PC-3 (cell line): Measurements from ENCODE around the gene ATP13A4. TPM values are rescaled to one million over a fixed set of nuclear protein-coding genes. Genes with fewer than 3 reads are reported as not detected.
"Not testable (repeated sequence)": the region's sequence is repeated elsewhere in the genome, so short reads cannot be mapped to it uniquely, and the experiment has no call there.

Experiments used
- ATAC-seq: fragments of 200-7000 bp; cut with Tn5 transposase; 2 replicates; pipeline ENCODE4 v1.9.1; 2020; ENCODE audit warnings: mild to moderate bottlenecking, moderate library complexity
- BruUV-seq: library from RNA; stranded (reverse); fragments of 400-500 nt; replicated peaks from 2 replicates; lab custom pipeline; 2021; lab: Mats Ljungman, UMichigan
- CTCF ChIA-PET: fragments of 300-600 bp; sonication (Branson Sonifier 250); formaldehyde crosslinking; loops from one replicate; lab custom pipeline; 2022; ENCODE audit warnings: antibody characterized with exemption; lab: Charles Lee
- POLR2A ChIA-PET: fragments of 300-600 bp; sonication (Branson Sonifier 250); formaldehyde crosslinking; loops from one replicate; lab custom pipeline; 2022; ENCODE audit warnings: antibody characterized with exemption; ENCODE audit not compliant: unreplicated experiment; lab: Charles Lee
- DNase-seq: peaks from one replicate; pipeline ENCODE4 v3.0.0-alpha.2; 2015
- H2AFZ ChIP-seq: fragments of 300-600 bp; sonication (generic); 2 replicates; pipeline ENCODE4 v1.6.0; 2016; ENCODE audit warnings: antibody characterized with exemption, low read length
- H3F3A ChIP-seq: fragments of 300-600 bp; sonication (generic); one replicate; pipeline ENCODE4 v1.6.0; 2017; ENCODE audit warnings: antibody characterized with exemption, low read length, control low read depth, mild to moderate bottlenecking; ENCODE audit not compliant: unreplicated experiment
- H3K27ac ChIP-seq: fragments of 300-600 bp; sonication (generic); 2 replicates; pipeline ENCODE4 v1.5.1; 2016; ENCODE audit warnings: mild to moderate bottlenecking, low read length
- H3K27me3 ChIP-seq: fragments of 300-600 bp; sonication (generic); 2 replicates; pipeline ENCODE4 v1.6.1; 2016; ENCODE audit warnings: low read length, mixed read lengths
- H3K36me3 ChIP-seq: fragments of 300-600 bp; sonication (generic); 2 replicates; pipeline ENCODE4 v1.6.1; 2016; ENCODE audit warnings: low read depth, mixed run types, low read length, mixed read lengths
- H3K4me1 ChIP-seq: fragments of 300-600 bp; sonication (generic); 2 replicates; pipeline ENCODE4 v1.5.1; 2016; ENCODE audit warnings: low read length; ENCODE audit not compliant: insufficient read depth
- H3K4me2 ChIP-seq: fragments of 300-600 bp; sonication (generic); 2 replicates; pipeline ENCODE4 v1.6.0; 2016; ENCODE audit warnings: low read length
- H3K4me3 ChIP-seq: fragments of 300-600 bp; sonication (generic); 2 replicates; pipeline ENCODE4 v1.5.1; 2016; ENCODE audit warnings: mild to moderate bottlenecking, low read length, mixed read lengths
- H3K79me2 ChIP-seq: fragments of 300-600 bp; sonication (generic); 2 replicates; pipeline ENCODE4 v1.6.1; 2017; ENCODE audit warnings: low read length, mixed read lengths
- H3K9ac ChIP-seq: fragments of 300-600 bp; sonication (generic); 2 replicates; pipeline ENCODE4 v1.6.0; 2016; ENCODE audit warnings: mild to moderate bottlenecking, low read length
- H3K9me2 ChIP-seq: fragments of 300-600 bp; sonication (generic); replicated peaks from 2 replicates; pipeline ENCODE4 v1.6.1; 2016; ENCODE audit warnings: mixed run types, low read length, mixed read lengths
- H3K9me3 ChIP-seq: fragments of 300-600 bp; sonication (generic); 2 replicates; pipeline ENCODE4 v1.6.1; 2016; ENCODE audit warnings: low read length, mixed read lengths
- H4K20me1 ChIP-seq: fragments of 300-600 bp; sonication (generic); 2 replicates; pipeline ENCODE4 v1.6.1; 2016; ENCODE audit warnings: low read length, mixed read lengths
- EZH2 ChIP-seq: fragments of 300-600 bp; sonication (generic); IDR thresholded peaks from one replicate; pipeline ENCODE4 v1.6.1; 2017; ENCODE audit warnings: antibody characterized with exemption, mild to moderate bottlenecking, low read length; ENCODE audit not compliant: unreplicated experiment
- EZH2phosphoT487 ChIP-seq: fragments of 300-600 bp; sonication (generic); IDR thresholded peaks from 2 replicates; pipeline ENCODE4 v1.6.1; 2018; ENCODE audit warnings: mild to moderate bottlenecking, antibody characterized with exemption, low read length, borderline replicate concordance
- intact Hi-C: fragments of 100-400 bp; cut with micrococcal nuclease; formaldehyde crosslinking; loops from 2 replicates; pipeline ENCODE4 v1.9.0; 2023
- total RNA-seq: library from RNA; depleted of rRNA; stranded (reverse); fragments of >200 nt; gene quantifications from 2 replicates; pipeline ENCODE4 v1.2.3, GENCODE V29; 2014
- TF ChIP-seq, protein P1 (sequence below): fragments of 300-600 bp; sonication (generic); conservative IDR thresholded peaks from 2 replicates; pipeline ENCODE4 v1.5.1; 2017; ENCODE audit warnings: antibody characterized with exemption, low read depth, mild to moderate bottlenecking, low read length

Gene ATP13A4
- total RNA-seq, 1 experiment from 2014 or later = not detected

DNA sequence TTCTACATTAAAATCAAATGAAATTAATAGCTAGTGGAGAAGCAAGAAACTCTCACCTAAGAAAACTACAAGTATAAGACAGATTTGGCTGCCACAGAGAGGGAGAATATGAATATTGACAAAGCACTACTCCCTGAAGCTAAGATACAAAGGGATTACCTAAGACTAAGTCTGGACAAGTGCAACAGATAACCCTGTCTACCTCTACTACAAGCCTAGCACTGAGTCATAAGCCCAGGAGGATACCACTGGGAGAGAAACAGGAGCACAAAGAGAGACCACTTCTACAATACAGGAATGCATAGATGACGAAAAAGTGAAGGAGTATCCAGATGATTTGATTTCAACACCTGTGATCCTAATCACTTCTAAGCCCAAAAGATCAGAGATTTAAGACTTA lies 10.4 kb downstream of the ATP13A4 start:
- no peaks in the 10 kb centered on the region for H3K79me2 ChIP-seq
- no peak for ATAC-seq

DNA sequence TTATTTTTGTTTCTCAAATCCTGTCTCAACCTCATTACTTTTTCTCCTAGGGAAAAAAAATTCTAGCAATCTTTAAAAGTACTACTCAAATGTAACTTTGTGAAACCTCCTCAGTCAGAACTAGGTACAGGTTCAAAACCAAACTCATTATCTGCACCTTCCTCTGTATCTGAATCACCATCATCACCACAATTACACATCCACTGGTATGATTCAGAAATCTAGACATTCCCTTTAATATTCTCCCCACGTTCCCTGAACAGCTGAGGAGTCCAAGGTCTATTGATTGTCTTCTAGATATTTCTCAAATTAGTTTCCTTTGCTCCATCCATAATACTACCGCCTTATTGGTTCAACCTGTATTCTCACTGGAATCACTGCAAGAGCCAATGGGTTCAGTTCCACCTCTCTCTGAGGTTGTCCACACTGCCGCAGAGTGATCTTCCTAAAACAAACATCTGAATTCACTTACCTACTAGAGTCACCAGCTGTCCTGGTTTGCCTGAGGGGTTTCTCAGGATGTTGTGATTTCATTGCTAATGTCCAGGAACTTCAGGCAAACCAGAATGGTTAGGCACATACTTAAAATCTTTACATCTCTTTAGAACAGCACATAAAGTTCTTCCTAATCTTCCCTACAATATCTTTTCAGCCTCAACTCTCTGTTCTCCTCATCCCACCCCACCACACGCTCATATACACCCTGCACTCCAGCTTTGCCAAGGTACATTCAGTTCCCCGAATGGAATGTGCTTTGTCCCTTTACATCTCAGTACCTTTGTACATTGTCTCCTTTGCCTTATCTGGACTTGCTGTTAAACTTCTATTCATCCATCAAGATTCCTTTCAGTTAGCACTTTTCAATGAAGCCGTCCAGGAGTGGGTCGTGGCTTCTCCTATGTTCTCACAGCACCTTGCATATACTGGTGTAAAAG lies 24.2 kb downstream of the ATP13A4 start:
- intact Hi-C loops = no loop called here
- no peaks in the 10 kb centered on the region for H3K9me2 ChIP-seq
- H2AFZ ChIP-seq = no peak overlapping the region
- no peak for ATAC-seq
- no peaks in the 10 kb centered on the region for H4K20me1 ChIP-seq
- H3K27ac ChIP-seq = no peak overlapping the region
- no peaks in the 10 kb centered on the region for H3K9me3 ChIP-seq
- BruUV-seq = no TSS peak
- POLR2A ChIA-PET = no interaction called here
- peaks cover 32% of the 10 kb centered on the region for H3K27me3 ChIP-seq
- CTCF ChIA-PET = no interaction called here
- no peak overlapping the region for H3K4me2 ChIP-seq
- H3K4me3 ChIP-seq = no peak overlapping the region
- H3F3A ChIP-seq = no peaks in the 10 kb centered on the region
- no peak for DNase-seq
- no peaks in the 10 kb centered on the region for H3K4me1 ChIP-seq
- H3K9ac ChIP-seq = no peak overlapping the region
- no peaks in the 10 kb centered on the region for H3K79me2 ChIP-seq
- no peaks in the 10 kb centered on the region for H3K36me3 ChIP-seq
- TF ChIP-seq, protein P1, sequence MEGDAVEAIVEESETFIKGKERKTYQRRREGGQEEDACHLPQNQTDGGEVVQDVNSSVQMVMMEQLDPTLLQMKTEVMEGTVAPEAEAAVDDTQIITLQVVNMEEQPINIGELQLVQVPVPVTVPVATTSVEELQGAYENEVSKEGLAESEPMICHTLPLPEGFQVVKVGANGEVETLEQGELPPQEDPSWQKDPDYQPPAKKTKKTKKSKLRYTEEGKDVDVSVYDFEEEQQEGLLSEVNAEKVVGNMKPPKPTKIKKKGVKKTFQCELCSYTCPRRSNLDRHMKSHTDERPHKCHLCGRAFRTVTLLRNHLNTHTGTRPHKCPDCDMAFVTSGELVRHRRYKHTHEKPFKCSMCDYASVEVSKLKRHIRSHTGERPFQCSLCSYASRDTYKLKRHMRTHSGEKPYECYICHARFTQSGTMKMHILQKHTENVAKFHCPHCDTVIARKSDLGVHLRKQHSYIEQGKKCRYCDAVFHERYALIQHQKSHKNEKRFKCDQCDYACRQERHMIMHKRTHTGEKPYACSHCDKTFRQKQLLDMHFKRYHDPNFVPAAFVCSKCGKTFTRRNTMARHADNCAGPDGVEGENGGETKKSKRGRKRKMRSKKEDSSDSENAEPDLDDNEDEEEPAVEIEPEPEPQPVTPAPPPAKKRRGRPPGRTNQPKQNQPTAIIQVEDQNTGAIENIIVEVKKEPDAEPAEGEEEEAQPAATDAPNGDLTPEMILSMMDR = no peak
- no peak for TF ChIP-seq EZH2phosphoT487
- TF ChIP-seq EZH2 = no peak

More for the DNA sequence above, 10.4 kb downstream of the ATP13A4 start:
- Histone ChIP-seq H3K4me1 (no peaks in the 10 kb centered on the region), H3K4me3 (no peak overlapping the region), H3K9me3 (no peaks in the 10 kb centered on the region), H3F3A (no peaks in the 10 kb centered on the region), H3K27ac (no peak overlapping the region), H3K9ac (no peak overlapping the region), H3K36me3 (no peaks in the 10 kb centered on the region), H2AFZ (no peak overlapping the region), H3K4me2 (no peak overlapping the region), H3K9me2 (no peaks in the 10 kb centered on the region), H3K27me3 (peaks cover 18% of the 10 kb centered on the region; the same call in 1 of the 2 replicates), H4K20me1 (no peaks in the 10 kb centered on the region)
- ChIA-PET CTCF (no interaction called here), POLR2A (no interaction called here)
- TF ChIP-seq EZH2 (no peak), EZH2phosphoT487 (no peak)
- TF ChIP-seq, protein P1 = no peak
- BruUV-seq = no TSS peak
- no peak for DNase-seq
- intact Hi-C loops = no loop called here

DNA sequence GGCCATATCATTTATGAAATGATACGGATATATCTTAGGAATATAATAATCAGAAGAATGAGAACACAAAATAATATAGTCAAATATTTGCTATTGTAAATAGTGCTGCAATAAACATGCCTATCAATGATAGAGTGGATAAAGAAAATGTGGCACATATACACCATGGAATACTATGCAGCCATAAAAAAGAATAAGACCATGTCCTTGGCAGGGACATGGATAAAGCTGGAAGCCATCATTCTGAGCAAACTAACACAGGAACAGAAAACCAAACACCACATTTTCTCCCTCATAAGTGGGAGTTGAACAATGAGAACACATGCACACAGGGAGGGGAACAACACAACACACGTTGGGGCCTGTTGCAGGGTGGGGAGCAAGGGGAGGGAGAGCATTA lies 28.6 kb downstream of the ATP13A4 start:
- H3K4me3 ChIP-seq, BruUV-seq, H3K27ac ChIP-seq, H3K9me2 ChIP-seq, ATAC-seq, POLR2A ChIA-PET, CTCF ChIA-PET, H3F3A ChIP-seq, H3K4me1 ChIP-seq, intact Hi-C loops, H3K9ac ChIP-seq, H3K9me3 ChIP-seq, H3K4me2 ChIP-seq, H2AFZ ChIP-seq, H4K20me1 ChIP-seq, H3K79me2 ChIP-seq, H3K36me3 ChIP-seq, DNase-seq: not testable (repeated sequence)
- H3K27me3 ChIP-seq = peaks cover 47% of the 10 kb centered on the region
